SU-DHL-6 (cell line): ENCODE measurements around the gene ZNF480.
"Not testable (repeated sequence)": the region's sequence is repeated elsewhere in the genome, so short reads cannot be mapped to it uniquely, and the experiment has no call there.

ENCODE experiments used
- H2AFZ ChIP-seq: fragments of 200-600 bp; sonication (generic); 2 replicates; pipeline ENCODE4 v1.6.1; 2014; ENCODE audit warnings: low read depth, mild to moderate bottlenecking, moderate library complexity, mixed read lengths, antibody characterized with exemption, low read length; ENCODE audit not compliant: severe bottlenecking
- H3F3A ChIP-seq: fragments of 200-600 bp; shearing (Covaris generic); 2 replicates; pipeline ENCODE4 v1.6.0; 2016; ENCODE audit warnings: antibody characterized with exemption, mild to moderate bottlenecking; ENCODE audit not compliant: insufficient read depth
- H3K27ac ChIP-seq: fragments of 200-600 bp; sonication (generic); 2 replicates; pipeline ENCODE4 v1.5.1; 2016; ENCODE audit warnings: low read depth, mild to moderate bottlenecking, low read length, moderate library complexity, mixed read lengths
- H3K27me3 ChIP-seq: fragments of 200-600 bp; sonication (generic), shearing (Covaris generic); 2 replicates; pipeline ENCODE4 v1.6.0; 2014; ENCODE audit warnings: mild to moderate bottlenecking, low read length
- H3K36me3 ChIP-seq: fragments of 200-600 bp; sonication (generic); 2 replicates; pipeline ENCODE4 v1.6.1; 2014; ENCODE audit warnings: mild to moderate bottlenecking, low read length, mixed read lengths
- H3K4me2 ChIP-seq: fragments of 300-600, 200-600 bp; shearing (Covaris generic), sonication (generic); 2 replicates; pipeline ENCODE4 v1.6.0; 2014; ENCODE audit warnings: low read length, low read depth, mild to moderate bottlenecking; ENCODE audit not compliant: poor library complexity, severe bottlenecking
- H3K4me3 ChIP-seq: fragments of 200-600 bp; sonication (generic); 2 replicates; pipeline ENCODE4 v1.5.1; 2014; ENCODE audit warnings: antibody characterized with exemption, low read length, mild to moderate bottlenecking, mixed read lengths; ENCODE audit not compliant: insufficient read depth, poor library complexity, severe bottlenecking
- H3K79me2 ChIP-seq: fragments of 200-600 bp; sonication (generic); 2 replicates; pipeline ENCODE4 v1.6.1; 2014; ENCODE audit warnings: mild to moderate bottlenecking, low read length, moderate library complexity; ENCODE audit not compliant: insufficient read depth
- H3K9ac ChIP-seq: fragments of 200-600 bp; sonication (generic); 2 replicates; pipeline ENCODE4 v1.7.0; 2014; ENCODE audit warnings: mild to moderate bottlenecking, low read length
- H3K9me2 ChIP-seq: fragments of 200-600 bp; sonication (generic); replicated peaks from 2 replicates; pipeline ENCODE4 v1.6.1; 2014; ENCODE audit warnings: low read length; ENCODE audit not compliant: insufficient read depth
- H3K9me3 ChIP-seq: fragments of 200-600 bp; sonication (generic); 2 replicates; pipeline ENCODE4 v1.6.1; 2014; ENCODE audit warnings: low read length, mixed read lengths; ENCODE audit not compliant: insufficient read depth
- H4K20me1 ChIP-seq: fragments of 200-600 bp; sonication (generic); 2 replicates; pipeline ENCODE4 v1.6.1; 2014; ENCODE audit warnings: low read depth, mild to moderate bottlenecking, antibody characterized with exemption, low read length, moderate library complexity, mixed read lengths
- CTCF ChIP-seq: fragments of 200-600 bp; sonication (generic); IDR thresholded peaks from one replicate; pipeline ENCODE4 v1.5.1; 2017; ENCODE audit warnings: antibody characterized with exemption, mild to moderate bottlenecking, low read length, moderate library complexity; ENCODE audit not compliant: insufficient read depth, poor library complexity, severe bottlenecking
- EZH2phosphoT487 ChIP-seq: fragments of 200-600 bp; sonication (generic), shearing (Covaris generic); conservative IDR thresholded peaks from 2 replicates; pipeline ENCODE4 v1.6.1; 2018; ENCODE audit warnings: mild to moderate bottlenecking, antibody characterized with exemption, low read length, moderate library complexity, mixed read lengths

ZNF480 gene

DNA sequence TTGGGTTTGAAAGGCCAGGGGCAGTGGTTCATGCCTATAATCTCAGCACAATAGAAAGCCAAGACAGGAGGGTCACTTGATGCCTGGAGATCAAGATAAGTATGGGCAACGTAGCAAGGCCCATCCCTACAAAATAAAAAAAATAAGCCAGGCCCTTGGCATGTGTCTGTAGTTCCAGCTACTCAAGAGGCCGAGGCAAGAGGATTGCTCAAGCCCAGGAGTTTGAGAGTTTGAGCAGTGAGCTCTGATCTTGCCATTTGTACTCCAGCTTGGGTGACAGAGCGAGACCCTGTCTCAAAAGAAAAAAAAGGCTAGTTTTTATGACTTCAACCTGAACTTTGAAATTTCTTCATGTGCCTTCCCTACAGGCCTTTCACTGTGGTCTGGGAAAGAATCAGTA is 5.2 kb upstream of the ZNF480 start:
- no peaks in the 10 kb centered on the region for H3K27me3 ChIP-seq
- H3K79me2 ChIP-seq: peaks cover 5% of the 10 kb centered on the region; the same call in 1 of the 2 replicates
- TF ChIP-seq EZH2phosphoT487 (no peak), CTCF (no peak)
- no peaks in the 10 kb centered on the region for H3F3A ChIP-seq
- H4K20me1 ChIP-seq: 0 out of 2 replicates have a peak, but pooled peaks cover 2% of the 10 kb centered on the region
- H3K9me2 ChIP-seq: no peaks in the 10 kb centered on the region
- H3K4me2 ChIP-seq: no peak overlapping the region
- no peak overlapping the region for H3K9ac ChIP-seq
- H2AFZ ChIP-seq: no peak overlapping the region
- H3K9me3 ChIP-seq: no peaks in the 10 kb centered on the region
- peaks cover 11% of the 10 kb centered on the region for H3K36me3 ChIP-seq
- H3K27ac ChIP-seq: no peak overlapping the region
- no peak overlapping the region for H3K4me3 ChIP-seq

DNA sequence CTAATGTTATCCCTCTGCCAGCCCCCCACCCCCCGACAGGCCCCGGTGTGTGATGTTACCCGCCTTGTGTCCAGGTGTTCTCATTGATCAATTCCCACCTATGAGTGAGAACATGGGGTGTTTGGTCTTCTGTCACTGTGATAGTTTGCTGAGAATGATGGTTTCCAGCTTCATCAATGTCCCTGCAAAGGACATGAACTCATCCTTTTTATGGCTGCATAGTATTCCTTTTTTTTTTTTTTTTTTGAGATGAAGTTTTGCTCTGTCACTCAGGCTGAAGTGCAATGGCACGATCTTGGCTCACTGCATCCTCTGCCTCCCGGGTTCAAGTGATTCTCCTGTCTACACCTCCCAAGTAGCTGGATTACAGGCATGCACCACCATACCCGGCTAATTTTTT is 4.0 kb upstream of the ZNF480 start:
- H3K9me2 ChIP-seq, H3K27ac ChIP-seq: not testable (repeated sequence)

GRCh38 chr19:52296400-52296772 is 583 bp upstream of the ZNF480 start:
- Histone ChIP-seq H3K4me2 (peak overlapping the region; percentile 98), H3K9me2 (no peaks in the 10 kb centered on the region), H3K79me2 (peaks cover 32% of the 10 kb centered on the region), H3F3A (no peaks in the 10 kb centered on the region), H3K27me3 (no peaks in the 10 kb centered on the region), H3K27ac (no peak overlapping the region), H3K4me3 (peak overlapping the region; percentile 82), H3K9ac (peak overlapping the region; percentile 98), H2AFZ (peak overlapping the region; percentile 89), H4K20me1 (0 out of 2 replicates have a peak, but pooled peaks cover 2% of the 10 kb centered on the region), H3K9me3 (peaks cover 15% of the 10 kb centered on the region; the same call in 1 of the 2 replicates), H3K36me3 (peaks cover 24% of the 10 kb centered on the region)
- no peak for TF ChIP-seq EZH2phosphoT487
- no peak for TF ChIP-seq CTCF

More for the DNA sequence above, 4.0 kb upstream of the ZNF480 start:
- not testable (repeated sequence) for H3K27me3 ChIP-seq, H3K4me3 ChIP-seq, H2AFZ ChIP-seq, H3K9ac ChIP-seq, H3F3A ChIP-seq, H3K4me2 ChIP-seq, H3K9me3 ChIP-seq, H4K20me1 ChIP-seq
- Histone ChIP-seq H3K36me3 (peaks cover 11% of the 10 kb centered on the region), H3K79me2 (peaks cover 11% of the 10 kb centered on the region)

DNA sequence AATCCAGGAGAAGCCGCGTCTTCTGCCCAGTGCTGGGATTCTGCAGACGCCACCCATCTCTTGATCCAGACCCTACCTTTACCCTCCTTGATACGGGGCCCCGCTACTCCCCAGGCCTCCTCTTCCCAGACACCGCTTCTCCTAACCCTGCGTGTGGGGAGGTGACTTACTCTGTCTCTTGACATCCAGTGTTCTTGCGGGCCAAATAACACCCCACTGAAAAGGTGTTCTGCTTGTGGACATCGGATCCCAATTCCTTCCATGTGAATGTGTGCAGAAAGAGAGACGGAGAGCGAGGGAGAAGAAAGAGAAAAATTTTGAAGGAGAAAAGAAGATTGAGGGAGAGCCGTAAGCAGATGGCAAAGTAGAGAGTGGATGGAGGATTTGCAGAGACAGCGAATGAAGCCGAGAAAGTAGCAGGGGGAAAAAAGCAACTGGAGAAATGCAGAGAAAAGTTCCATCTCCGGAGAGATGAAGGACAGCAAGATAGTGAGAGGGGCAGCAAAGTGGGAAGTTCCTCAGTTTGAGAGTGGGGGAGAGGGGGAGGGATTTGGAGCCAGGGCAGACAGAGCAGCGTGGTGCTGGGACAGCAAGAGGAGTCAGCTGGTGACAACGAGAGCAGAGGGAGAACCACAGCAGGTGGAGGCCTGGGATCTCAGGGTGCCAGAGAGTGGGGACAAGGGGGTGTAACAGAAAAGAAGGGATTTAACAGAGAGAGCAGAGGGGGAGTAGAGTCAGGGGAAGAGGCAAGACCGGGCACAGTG is 814 bp downstream of the ZNF480 start:
- peak overlapping the region; percentile 74 for H3K27ac ChIP-seq
- TF ChIP-seq CTCF: no peak
- no peak for TF ChIP-seq EZH2phosphoT487
- peak overlapping the region; percentile 90 for H2AFZ ChIP-seq

More for the DNA sequence above, 814 bp downstream of the ZNF480 start:
- H3K4me2 ChIP-seq: peak overlapping the region; percentile 80
- H3K9me3 ChIP-seq: peaks cover 26% of the 10 kb centered on the region; the same call in 1 of the 2 replicates
- H3K9me2 ChIP-seq: no peaks in the 10 kb centered on the region
- peaks cover 32% of the 10 kb centered on the region for H3K79me2 ChIP-seq
- peaks cover 38% of the 10 kb centered on the region for H3K36me3 ChIP-seq
- no peaks in the 10 kb centered on the region for H3K27me3 ChIP-seq
- H3K4me3 ChIP-seq: peak overlapping the region; percentile 98
- H3K9ac ChIP-seq: peak overlapping the region; percentile 98
- 0 out of 2 replicates have a peak, but pooled peaks cover 2% of the 10 kb centered on the region for H4K20me1 ChIP-seq
- no peaks in the 10 kb centered on the region for H3F3A ChIP-seq
